ENCODE results near the gene LATS2.

The LATS2 gene

DNA sequence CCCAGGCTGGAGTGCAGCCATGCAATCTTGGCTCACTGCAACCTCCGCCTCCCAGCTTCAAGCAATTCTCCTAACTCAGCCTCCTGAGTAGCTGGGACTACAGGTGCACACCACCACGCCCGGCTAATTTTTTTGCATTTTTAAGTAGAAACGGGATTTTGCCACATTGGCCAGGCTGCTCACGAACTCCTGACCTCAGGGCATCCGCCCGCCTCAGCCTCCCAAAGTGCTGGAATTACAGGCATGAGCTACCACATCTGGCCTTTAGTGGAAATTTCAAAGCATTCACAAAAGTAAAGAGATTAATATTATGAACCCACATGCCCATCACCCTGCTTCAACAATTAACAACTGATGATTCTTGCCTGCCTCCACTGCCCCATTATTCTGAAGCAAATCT, 20.5 kb upstream of the LATS2 start:
- TF ChIP-seq SNAI2 (CRISPR knock-in tag; IDR thresholded peaks at IDR 0.05) = no peak
- TF ChIP-seq OSR1 (CRISPR knock-in tag; IDR thresholded peaks at IDR 0.05) = no peak
- no peak for TF ChIP-seq ZC3H10 (CRISPR knock-in tag; IDR thresholded peaks at IDR 0.05)
- ATAC-seq = no peak

DNA sequence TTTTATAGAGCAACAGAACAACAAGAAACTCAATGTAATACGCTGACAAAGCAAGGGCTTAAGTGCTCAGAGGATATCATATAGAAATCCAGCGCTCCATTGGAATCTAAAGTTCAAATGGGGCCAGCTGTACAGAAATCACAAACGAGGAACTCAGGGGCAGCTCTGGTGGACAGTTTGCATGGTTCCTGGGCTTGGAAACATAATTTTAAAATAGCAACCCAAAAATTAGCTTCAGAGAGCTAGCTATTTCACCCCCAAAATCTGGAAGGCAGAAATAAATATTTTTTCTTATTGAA, 19.2 kb upstream of the LATS2 start:
- no peak for TF ChIP-seq ZNF565 (CRISPR knock-in tag; conservative IDR thresholded peaks at IDR 0.05; ENCODE audit: low read depth)
- TF ChIP-seq PPARA (CRISPR knock-in tag; IDR thresholded peaks at IDR 0.05; ENCODE audit: borderline replicate concordance) = no peak
- TF ChIP-seq ARNTL (CRISPR knock-in tag; IDR thresholded peaks at IDR 0.05; ENCODE audit: borderline replicate concordance, low read depth) = no peak
- TF ChIP-seq ZC3H10 (CRISPR knock-in tag; IDR thresholded peaks at IDR 0.05) = no peak
- TF ChIP-seq CSDC2 (CRISPR knock-in tag; IDR thresholded peaks at IDR 0.05) = no peak
- TF ChIP-seq, protein P1, sequence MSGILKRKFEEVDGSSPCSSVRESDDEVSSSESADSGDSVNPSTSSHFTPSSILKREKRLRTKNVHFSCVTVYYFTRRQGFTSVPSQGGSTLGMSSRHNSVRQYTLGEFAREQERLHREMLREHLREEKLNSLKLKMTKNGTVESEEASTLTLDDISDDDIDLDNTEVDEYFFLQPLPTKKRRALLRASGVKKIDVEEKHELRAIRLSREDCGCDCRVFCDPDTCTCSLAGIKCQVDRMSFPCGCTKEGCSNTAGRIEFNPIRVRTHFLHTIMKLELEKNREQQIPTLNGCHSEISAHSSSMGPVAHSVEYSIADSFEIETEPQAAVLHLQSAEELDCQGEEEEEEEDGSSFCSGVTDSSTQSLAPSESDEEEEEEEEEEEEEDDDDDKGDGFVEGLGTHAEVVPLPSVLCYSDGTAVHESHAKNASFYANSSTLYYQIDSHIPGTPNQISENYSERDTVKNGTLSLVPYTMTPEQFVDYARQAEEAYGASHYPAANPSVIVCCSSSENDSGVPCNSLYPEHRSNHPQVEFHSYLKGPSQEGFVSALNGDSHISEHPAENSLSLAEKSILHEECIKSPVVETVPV (CRISPR knock-in tag; IDR thresholded peaks at IDR 0.05) = no peak

DNA sequence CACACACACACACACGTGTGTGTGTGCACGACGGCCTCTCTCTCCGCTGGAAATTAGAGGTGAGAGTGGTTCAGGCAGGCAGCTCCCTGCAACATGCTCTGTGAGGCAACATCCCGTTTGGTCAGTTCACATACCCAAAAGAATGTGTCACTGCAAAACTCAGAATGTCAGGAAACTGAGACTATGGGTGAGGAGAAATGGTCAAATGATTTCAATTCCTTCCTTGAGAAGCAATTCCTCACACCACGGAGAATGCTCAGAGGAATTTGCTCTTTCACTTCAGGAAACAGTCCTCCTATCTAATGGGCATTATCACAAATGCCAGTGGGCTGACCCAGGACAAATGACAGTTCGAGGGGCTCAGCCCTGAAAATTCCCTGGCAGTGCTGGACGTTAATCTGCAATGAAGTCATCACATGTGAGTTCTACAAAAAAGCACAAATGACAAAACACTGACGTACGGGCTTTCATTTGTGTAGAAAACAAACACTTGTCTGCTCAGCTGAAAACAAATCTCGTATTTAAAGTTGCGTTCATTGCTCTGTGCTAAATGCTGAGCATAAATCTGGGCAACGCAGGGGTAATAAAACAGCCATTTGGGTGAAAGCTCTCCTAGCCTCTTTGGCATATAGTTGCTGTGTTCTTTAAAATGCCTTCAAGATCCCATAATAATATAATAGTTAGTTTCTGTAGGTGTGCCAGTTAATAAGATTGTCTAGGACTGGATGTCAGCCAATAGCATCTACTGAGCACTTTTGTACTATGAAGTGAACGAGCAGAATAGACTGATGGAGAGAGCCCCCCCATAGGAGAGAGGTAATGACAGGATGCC, 18.6 kb upstream of the LATS2 start:
- peak; percentile 16; the same call in 1 of the 2 replicates for TF ChIP-seq CSDC2 (CRISPR knock-in tag; IDR thresholded peaks at IDR 0.05)
- TF ChIP-seq, protein P2, sequence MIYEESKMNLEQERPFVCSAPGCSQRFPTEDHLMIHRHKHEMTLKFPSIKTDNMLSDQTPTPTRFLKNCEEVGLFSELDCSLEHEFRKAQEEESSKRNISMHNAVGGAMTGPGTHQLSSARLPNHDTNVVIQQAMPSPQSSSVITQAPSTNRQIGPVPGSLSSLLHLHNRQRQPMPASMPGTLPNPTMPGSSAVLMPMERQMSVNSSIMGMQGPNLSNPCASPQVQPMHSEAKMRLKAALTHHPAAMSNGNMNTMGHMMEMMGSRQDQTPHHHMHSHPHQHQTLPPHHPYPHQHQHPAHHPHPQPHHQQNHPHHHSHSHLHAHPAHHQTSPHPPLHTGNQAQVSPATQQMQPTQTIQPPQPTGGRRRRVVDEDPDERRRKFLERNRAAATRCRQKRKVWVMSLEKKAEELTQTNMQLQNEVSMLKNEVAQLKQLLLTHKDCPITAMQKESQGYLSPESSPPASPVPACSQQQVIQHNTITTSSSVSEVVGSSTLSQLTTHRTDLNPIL (CRISPR knock-in tag; IDR thresholded peaks at IDR 0.05; ENCODE audit: low read depth) = no peak
- ATAC-seq = peak; percentile 76

More for the DNA sequence above, 19.2 kb upstream of the LATS2 start:
- peak; percentile 23 for ATAC-seq

DNA sequence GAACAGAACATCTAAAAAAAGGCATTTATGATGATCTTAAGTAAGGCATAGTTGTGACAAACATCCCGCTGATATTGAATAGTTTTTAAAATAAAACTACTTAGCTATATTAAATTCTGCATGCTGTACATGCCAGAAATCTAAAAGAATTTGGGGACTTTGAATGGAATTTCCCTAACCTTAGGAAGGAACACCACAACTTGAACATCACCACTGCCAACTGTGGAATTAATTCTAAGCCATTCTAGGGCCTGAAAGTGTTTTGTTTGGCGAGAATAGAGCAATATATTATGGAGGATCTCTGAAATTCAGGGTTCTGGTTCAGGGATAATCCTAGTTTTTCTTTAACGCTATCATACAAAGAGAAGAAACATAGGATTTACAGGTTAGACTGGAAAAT, 17.8 kb upstream of the LATS2 start:
- no peak for TF ChIP-seq TCF4 (CRISPR knock-in tag; IDR thresholded peaks at IDR 0.05; ENCODE audit: borderline replicate concordance)
- no peak for TF ChIP-seq ZFP30 (CRISPR knock-in tag; IDR thresholded peaks at IDR 0.05)
- TF ChIP-seq PPARA (CRISPR knock-in tag; IDR thresholded peaks at IDR 0.05; ENCODE audit: borderline replicate concordance) = no peak
- TF ChIP-seq, protein P2 (CRISPR knock-in tag; IDR thresholded peaks at IDR 0.05; ENCODE audit: low read depth) = no peak
- TF ChIP-seq ZFP3 (CRISPR knock-in tag; IDR thresholded peaks at IDR 0.05) = no peak
- TF ChIP-seq, protein P3, sequence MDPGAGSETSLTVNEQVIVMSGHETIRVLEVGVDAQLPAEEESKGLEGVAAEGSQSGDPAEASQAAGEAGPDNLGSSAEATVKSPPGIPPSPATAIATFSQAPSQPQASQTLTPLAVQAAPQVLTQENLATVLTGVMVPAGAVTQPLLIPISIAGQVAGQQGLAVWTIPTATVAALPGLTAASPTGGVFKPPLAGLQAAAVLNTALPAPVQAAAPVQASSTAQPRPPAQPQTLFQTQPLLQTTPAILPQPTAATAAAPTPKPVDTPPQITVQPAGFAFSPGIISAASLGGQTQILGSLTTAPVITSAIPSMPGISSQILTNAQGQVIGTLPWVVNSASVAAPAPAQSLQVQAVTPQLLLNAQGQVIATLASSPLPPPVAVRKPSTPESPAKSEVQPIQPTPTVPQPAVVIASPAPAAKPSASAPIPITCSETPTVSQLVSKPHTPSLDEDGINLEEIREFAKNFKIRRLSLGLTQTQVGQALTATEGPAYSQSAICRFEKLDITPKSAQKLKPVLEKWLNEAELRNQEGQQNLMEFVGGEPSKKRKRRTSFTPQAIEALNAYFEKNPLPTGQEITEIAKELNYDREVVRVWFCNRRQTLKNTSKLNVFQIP (CRISPR knock-in tag; IDR thresholded peaks at IDR 0.05; ENCODE audit: borderline replicate concordance, low read depth) = no peak
- TF ChIP-seq ZC3H10 (CRISPR knock-in tag; IDR thresholded peaks at IDR 0.05) = no peak
- no peak for TF ChIP-seq SNAI2 (CRISPR knock-in tag; IDR thresholded peaks at IDR 0.05)
- TF ChIP-seq OSR1 (CRISPR knock-in tag; IDR thresholded peaks at IDR 0.05) = no peak
- TF ChIP-seq BACH2 (CRISPR knock-in tag; IDR thresholded peaks at IDR 0.05; ENCODE audit: borderline replicate concordance) = no peak
- TF ChIP-seq ZNF8 (CRISPR knock-in tag; IDR thresholded peaks at IDR 0.05) = no peak
- TF ChIP-seq TOX (CRISPR knock-in tag; IDR thresholded peaks at IDR 0.05; ENCODE audit: borderline replicate concordance) = no peak
- TF ChIP-seq ARNTL (CRISPR knock-in tag; IDR thresholded peaks at IDR 0.05; ENCODE audit: borderline replicate concordance, low read depth) = no peak
- TF ChIP-seq RARB (CRISPR knock-in tag; IDR thresholded peaks at IDR 0.05) = no peak
- no peak for TF ChIP-seq ISL1 (CRISPR knock-in tag; IDR thresholded peaks at IDR 0.05)
- TF ChIP-seq ESRRG (CRISPR knock-in tag; IDR thresholded peaks at IDR 0.05) = no peak
- TF ChIP-seq, protein P4, sequence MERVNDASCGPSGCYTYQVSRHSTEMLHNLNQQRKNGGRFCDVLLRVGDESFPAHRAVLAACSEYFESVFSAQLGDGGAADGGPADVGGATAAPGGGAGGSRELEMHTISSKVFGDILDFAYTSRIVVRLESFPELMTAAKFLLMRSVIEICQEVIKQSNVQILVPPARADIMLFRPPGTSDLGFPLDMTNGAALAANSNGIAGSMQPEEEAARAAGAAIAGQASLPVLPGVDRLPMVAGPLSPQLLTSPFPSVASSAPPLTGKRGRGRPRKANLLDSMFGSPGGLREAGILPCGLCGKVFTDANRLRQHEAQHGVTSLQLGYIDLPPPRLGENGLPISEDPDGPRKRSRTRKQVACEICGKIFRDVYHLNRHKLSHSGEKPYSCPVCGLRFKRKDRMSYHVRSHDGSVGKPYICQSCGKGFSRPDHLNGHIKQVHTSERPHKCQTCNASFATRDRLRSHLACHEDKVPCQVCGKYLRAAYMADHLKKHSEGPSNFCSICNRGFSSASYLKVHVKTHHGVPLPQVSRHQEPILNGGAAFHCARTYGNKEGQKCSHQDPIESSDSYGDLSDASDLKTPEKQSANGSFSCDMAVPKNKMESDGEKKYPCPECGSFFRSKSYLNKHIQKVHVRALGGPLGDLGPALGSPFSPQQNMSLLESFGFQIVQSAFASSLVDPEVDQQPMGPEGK (CRISPR knock-in tag; IDR thresholded peaks at IDR 0.05; ENCODE audit: borderline replicate concordance) = no peak
- TF ChIP-seq, protein P5, sequence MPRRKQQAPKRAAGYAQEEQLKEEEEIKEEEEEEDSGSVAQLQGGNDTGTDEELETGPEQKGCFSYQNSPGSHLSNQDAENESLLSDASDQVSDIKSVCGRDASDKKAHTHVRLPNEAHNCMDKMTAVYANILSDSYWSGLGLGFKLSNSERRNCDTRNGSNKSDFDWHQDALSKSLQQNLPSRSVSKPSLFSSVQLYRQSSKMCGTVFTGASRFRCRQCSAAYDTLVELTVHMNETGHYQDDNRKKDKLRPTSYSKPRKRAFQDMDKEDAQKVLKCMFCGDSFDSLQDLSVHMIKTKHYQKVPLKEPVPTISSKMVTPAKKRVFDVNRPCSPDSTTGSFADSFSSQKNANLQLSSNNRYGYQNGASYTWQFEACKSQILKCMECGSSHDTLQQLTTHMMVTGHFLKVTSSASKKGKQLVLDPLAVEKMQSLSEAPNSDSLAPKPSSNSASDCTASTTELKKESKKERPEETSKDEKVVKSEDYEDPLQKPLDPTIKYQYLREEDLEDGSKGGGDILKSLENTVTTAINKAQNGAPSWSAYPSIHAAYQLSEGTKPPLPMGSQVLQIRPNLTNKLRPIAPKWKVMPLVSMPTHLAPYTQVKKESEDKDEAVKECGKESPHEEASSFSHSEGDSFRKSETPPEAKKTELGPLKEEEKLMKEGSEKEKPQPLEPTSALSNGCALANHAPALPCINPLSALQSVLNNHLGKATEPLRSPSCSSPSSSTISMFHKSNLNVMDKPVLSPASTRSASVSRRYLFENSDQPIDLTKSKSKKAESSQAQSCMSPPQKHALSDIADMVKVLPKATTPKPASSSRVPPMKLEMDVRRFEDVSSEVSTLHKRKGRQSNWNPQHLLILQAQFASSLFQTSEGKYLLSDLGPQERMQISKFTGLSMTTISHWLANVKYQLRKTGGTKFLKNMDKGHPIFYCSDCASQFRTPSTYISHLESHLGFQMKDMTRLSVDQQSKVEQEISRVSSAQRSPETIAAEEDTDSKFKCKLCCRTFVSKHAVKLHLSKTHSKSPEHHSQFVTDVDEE (CRISPR knock-in tag; IDR thresholded peaks at IDR 0.05) = no peak
- no peak for TF ChIP-seq GLIS3 (CRISPR knock-in tag; IDR thresholded peaks at IDR 0.05)
- ATAC-seq = peak; percentile 15

All from SK-N-SH treated with all-trans-retinoic acid at 6 μM for 48 hours (cell line).